ENCODE results near the gene SYNDIG1L. TPM values are rescaled to one million over a fixed set of nuclear protein-coding genes. Genes with fewer than 3 reads are reported as not detected.
"Not testable (repeated sequence)": the region's sequence is repeated elsewhere in the genome, so short reads cannot be mapped to it uniquely, and the experiment has no call there.

The SYNDIG1L gene
- total RNA-seq = not detected in 2 replicates

- intact Hi-C loops (cut with micrococcal nuclease) = no loop called here
Measured at GRCh38 chr14:74426202-74426582, at the start of gene SYNDIG1L. Gene SYNDIG1L, minus strand, starts transcription at chr14:74426210. Its CDS starts 16,466 bp downstream, at chr14:74409744.

- intact Hi-C loops (cut with micrococcal nuclease) = no loop called here
Measured at GRCh38 chr14:74475678-74476077, 49.7 kb upstream of the SYNDIG1L start.

DNA sequence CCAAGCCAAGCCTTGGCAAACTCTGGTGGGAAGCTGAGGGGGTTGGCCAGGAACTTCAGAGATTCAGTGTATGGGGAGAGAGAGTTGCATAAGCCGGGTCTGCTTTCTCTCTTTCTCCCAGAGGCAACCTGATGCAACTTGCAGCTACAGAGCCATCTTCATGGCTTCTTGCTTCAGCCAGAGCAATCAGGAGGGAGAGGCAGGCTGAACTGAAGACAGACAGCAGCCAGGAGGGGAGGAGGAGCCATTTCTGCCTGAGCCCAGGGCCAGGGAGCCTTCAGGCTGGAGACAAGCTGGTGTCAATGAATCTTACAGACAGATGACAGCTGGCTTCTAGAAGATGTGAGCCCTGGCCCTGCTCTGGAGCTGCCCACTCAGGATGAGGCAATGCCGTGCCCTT, 48.4 kb upstream of the SYNDIG1L start:
- intact Hi-C loops (cut with micrococcal nuclease) = no loop called here

- intact Hi-C loops (cut with micrococcal nuclease) = no loop called here
Measured at GRCh38 chr14:74472601-74473000, 46.6 kb upstream of the SYNDIG1L start.

GRCh38 chr14:74469548-74470518, 43.8 kb upstream of the SYNDIG1L start:
- intact Hi-C loops (cut with micrococcal nuclease) = no loop called here

DNA sequence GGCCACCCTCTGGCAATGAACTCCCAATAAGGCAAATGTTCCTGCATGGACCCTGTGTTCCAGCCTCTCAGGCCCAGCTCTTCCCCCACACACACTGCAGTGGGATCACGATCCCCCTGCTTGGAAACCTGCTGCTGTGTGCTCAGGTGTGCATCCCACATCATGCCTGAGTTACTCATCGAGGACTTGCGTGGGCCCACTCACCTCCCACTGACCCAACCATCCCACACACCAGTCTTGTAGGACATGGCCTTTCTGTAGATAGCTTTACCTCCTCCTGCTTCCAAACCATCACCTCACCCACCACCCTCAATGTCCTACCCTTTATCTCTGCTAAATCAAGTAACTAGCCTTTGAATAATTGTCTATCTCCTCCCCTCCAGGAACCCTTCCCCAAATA, 42.5 kb upstream of the SYNDIG1L start:
- intact Hi-C loops (cut with micrococcal nuclease) = no loop called here

- intact Hi-C loops (cut with micrococcal nuclease) = no loop called here
Measured at GRCh38 chr14:74465335-74465734, 39.3 kb upstream of the SYNDIG1L start.

DNA sequence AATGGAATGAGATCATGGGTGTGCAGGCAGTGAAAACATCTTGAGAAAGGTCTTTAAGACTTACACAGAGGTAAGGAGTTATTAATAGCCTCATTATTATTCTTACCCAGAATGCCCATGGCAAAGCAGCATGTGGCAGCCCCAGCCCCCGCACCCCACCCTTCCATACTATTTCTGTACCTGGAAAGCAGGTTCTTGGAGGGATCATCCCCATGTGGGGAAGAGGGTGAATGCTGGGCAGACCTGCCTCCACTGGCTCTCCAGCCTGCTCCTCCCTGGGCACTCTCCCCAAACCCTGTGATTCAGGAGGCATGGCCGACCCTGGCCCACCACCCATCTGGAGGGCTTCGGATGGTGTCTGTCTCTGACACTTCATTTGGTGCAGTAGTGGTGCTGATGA, 38.8 kb upstream of the SYNDIG1L start:
- intact Hi-C loops (cut with micrococcal nuclease) = no loop called here

DNA sequence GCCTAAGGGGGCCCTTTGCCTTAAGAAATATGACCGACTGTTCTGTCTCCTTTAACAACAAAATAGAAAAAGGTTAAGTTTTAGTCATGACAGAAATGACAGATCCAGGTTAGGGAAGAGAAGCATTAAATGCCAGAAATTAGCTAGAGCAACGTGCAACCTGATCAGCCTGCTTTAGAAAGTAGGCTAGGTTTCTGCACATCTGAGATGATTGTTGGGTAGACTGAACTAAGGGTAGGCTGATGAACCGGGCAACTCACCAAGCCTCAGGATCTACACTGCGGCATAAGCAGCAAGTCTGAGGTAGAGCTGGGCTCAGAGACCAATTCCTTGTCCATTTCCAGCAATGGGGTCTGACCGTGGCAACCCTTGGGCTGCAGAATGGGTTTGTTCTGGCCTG, 37.7 kb upstream of the SYNDIG1L start:
- intact Hi-C loops (cut with micrococcal nuclease) = no loop called here

DNA sequence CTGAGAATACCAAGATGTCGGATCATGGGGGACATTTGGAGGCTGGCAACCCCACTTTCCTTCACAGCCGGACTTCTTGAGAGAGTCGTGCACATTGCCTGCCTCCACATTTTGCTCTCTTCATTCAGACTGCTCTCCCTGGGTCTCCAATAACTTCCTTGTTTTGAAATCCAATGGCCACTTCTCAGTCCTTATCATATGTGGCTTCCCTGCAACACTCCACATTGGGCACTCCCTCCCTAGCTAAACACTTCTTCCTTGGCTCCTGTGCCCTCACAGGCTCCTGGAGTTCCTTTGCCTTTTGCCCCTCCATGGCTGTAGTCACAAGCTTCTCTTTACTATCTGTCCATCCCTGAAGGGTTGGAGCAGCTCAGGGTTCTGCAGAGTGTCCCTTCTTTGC, 37.0 kb upstream of the SYNDIG1L start:
- intact Hi-C loops (cut with micrococcal nuclease) = no loop called here

DNA sequence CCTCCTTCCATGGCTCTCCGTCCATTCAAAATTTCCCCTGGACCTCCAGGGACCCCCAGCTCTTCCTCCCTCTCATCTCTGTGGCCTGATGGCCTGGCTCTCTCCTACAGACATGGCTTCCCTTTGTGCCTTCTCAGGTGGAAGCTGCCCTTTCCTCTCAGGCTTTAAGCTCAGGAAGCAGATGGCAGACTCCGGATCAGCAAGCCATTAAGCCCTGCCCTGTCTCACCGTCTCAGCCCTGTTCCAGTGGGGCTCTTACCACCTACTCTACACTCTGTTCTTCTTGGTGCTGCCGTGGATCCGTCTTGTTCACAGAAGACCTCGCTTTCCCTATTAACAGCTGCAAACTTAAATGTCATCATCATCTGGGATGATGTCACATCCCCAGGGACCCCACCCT, 34.0 kb upstream of the SYNDIG1L start:
- intact Hi-C loops (cut with micrococcal nuclease) = no loop called here

DNA sequence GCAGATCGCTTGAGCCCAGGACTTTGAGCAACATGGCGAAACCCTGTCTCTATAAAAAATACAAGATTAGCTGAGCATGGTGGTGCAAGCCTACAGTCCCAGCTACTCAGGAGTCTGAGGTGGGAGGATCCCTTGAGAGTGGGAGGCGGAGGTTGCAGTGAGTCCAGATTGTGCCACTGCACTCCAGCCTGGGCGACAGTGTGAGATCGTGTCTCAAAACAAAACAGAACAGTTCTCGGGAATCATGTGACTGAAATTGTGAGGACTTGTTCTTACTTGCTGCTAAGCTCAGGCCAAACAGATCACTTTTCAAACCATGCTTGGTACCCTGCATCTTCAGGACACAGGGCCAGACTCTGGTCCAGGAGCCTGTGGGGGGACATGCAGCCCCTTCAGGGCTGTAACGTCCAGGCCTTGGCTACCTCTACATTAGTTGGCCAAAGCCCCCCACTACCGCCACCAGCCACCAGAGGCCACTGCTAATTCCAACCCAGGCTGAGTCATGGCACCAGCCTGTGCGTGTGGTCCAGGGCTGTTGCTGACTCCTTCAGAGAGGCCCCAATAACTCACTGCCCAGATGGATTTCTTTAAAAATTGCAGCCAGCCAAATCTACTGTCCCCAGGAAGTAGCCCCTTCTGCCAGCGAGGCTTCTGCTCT, 33.4 kb upstream of the SYNDIG1L start:
- intact Hi-C loops (cut with micrococcal nuclease) = no loop called here

DNA sequence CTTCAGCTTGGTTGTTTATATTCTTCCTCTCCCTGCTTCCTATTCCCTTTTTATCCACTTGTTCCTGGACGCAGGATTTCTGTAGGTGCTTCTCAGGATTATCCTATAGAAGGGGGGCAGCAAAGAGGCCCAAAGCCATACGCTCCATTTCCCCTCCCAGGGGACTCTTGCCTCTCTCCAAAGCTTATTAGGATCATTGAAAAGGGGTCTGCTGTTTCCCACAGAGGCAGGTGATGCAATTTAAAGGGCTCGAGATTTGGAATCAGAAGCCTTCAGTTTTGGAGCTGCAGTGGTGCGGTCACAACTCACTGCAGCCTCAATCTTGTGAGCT, 31.5 kb upstream of the SYNDIG1L start:
- intact Hi-C loops (cut with micrococcal nuclease) = no loop called here

GRCh38 chr14:74456684-74457564, 30.9 kb upstream of the SYNDIG1L start:
- intact Hi-C loops (cut with micrococcal nuclease) = no loop called here

GRCh38 chr14:74454397-74454796, 28.4 kb upstream of the SYNDIG1L start:
- intact Hi-C loops (cut with micrococcal nuclease) = not testable (repeated sequence)

GRCh38 chr14:74444866-74445265, 18.9 kb upstream of the SYNDIG1L start:
- intact Hi-C loops (cut with micrococcal nuclease) = no loop called here

DNA sequence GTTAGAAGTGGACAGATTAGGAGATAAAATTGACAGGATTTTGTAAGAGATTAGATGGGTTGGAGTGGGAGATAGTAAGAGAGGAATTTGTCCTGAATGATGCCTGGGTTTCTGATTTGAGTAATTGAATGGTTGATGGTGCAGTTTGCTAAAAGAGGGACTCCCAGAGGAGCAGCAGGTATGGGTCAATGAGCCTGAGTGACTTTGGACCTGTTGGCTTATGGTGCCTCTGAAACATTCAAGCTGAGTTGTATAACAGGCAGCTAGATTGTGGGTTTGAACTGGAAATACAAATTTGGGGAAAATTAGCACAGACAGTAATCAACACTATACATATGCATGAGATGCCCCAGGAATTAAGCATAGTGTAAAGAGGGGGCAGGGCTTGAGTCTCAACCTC, 16.7 kb upstream of the SYNDIG1L start:
- intact Hi-C loops (cut with micrococcal nuclease) = no loop called here

- intact Hi-C loops (cut with micrococcal nuclease) = no loop called here
Measured at GRCh38 chr14:74441113-74441512, 15.1 kb upstream of the SYNDIG1L start.

- intact Hi-C loops (cut with micrococcal nuclease) = no loop called here
Measured at GRCh38 chr14:74438351-74438915, 12.4 kb upstream of the SYNDIG1L start.

- intact Hi-C loops (cut with micrococcal nuclease) = no loop called here
Measured at GRCh38 chr14:74437496-74438053, 11.6 kb upstream of the SYNDIG1L start.

DNA sequence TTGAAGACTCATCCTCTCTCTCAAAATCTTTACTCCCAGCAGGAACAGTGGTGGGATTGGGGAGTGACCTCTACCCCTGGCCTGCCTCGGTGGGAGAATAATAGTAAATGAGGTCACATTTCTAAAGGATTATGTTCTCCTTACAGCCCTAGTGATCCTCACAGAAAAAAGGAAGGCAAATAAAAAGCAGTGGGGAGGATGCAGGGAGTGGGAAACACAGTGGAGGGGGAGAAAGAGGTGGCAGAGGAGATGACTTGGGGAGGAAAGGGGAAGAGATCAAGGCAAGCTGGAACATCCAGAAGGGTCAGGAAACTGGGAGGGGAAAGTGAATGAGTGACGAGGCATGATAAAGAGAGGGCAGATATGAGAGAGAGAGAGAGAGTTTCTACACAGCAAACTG, 8.3 kb upstream of the SYNDIG1L start:
- intact Hi-C loops (cut with micrococcal nuclease) = no loop called here
